Measurements from ENCODE around the gene GLYR1. TPM values are rescaled to one million over a fixed set of nuclear protein-coding genes. Genes with fewer than 3 reads are reported as not detected.
"Not testable (repeated sequence)": the region's sequence is repeated elsewhere in the genome, so short reads cannot be mapped to it uniquely, and the experiment has no call there.

GLYR1 gene
- 46.2 and 54.7 TPM in 2 replicates for total RNA-seq (2014; rRNA removed; shearing (Covaris generic))

GRCh38 chr16:4846901-4847773 lies at the start of gene GLYR1, which contains the start of gene UBN1:
Gene GLYR1, minus strand, starts transcription at chr16:4847288. Its CDS starts 23 bp downstream, at chr16:4847265.
Gene UBN1, plus strand, starts transcription at chr16:4847481. Its CDS starts 5,437 bp downstream, at chr16:4852918.
- peak; percentile 98 for DNase-seq (ENCODE audit: low spot score)

- not testable (repeated sequence) for DNase-seq (ENCODE audit: low spot score)
These were observed 49.7 kb upstream of the GLYR1 start for GRCh38 chr16:4896761-4897160.

- no peak for DNase-seq (ENCODE audit: low spot score)
These were observed 48.3 kb upstream of the GLYR1 start for GRCh38 chr16:4895366-4895765.

- DNase-seq (ENCODE audit: low spot score) = no peak
These were observed 47.4 kb upstream of the GLYR1 start for GRCh38 chr16:4894276-4895150.

GRCh38 chr16:4893103-4893862 lies 46.2 kb upstream of the GLYR1 start:
- no peak for DNase-seq (ENCODE audit: low spot score)

- DNase-seq (ENCODE audit: low spot score) = no peak
These were observed 45.4 kb upstream of the GLYR1 start for GRCh38 chr16:4892361-4893102.

- no peak for DNase-seq (ENCODE audit: low spot score)
These were observed 44.8 kb upstream of the GLYR1 start for GRCh38 chr16:4891886-4892216.

- DNase-seq (ENCODE audit: low spot score) = no peak
These were observed 44.2 kb upstream of the GLYR1 start for GRCh38 chr16:4891097-4891885.

GRCh38 chr16:4890686-4891085 lies 43.6 kb upstream of the GLYR1 start:
- DNase-seq (ENCODE audit: low spot score) = no peak

- DNase-seq (ENCODE audit: low spot score) = no peak
These were observed 42.9 kb upstream of the GLYR1 start for GRCh38 chr16:4890026-4890425.

- DNase-seq (ENCODE audit: low spot score) = no peak
These were observed 41.5 kb upstream of the GLYR1 start for GRCh38 chr16:4888428-4889135.

GRCh38 chr16:4886151-4886550 lies 39.1 kb upstream of the GLYR1 start:
- DNase-seq (ENCODE audit: low spot score) = no peak

- no peak for DNase-seq (ENCODE audit: low spot score)
These were observed 38.1 kb upstream of the GLYR1 start for GRCh38 chr16:4884972-4885874.

- no peak for DNase-seq (ENCODE audit: low spot score)
These were observed 37.1 kb upstream of the GLYR1 start for GRCh38 chr16:4884209-4884608.

- no peak for DNase-seq (ENCODE audit: low spot score)
These were observed 36.4 kb upstream of the GLYR1 start for GRCh38 chr16:4883501-4883900.

GRCh38 chr16:4882633-4883285 lies 35.7 kb upstream of the GLYR1 start:
- DNase-seq (ENCODE audit: low spot score) = peak; percentile 89

- no peak for DNase-seq (ENCODE audit: low spot score)
These were observed 35.0 kb upstream of the GLYR1 start for GRCh38 chr16:4882000-4882632.
